Activated CD4-positive, alpha-beta memory T cell treated with anti-CD3 and anti-CD28 coated beads for 36 hours (primary cell): Measurements from ENCODE around the gene RPA4. TPM values are rescaled to one million over a fixed set of nuclear protein-coding genes. Genes with fewer than 3 reads are reported as not detected.
A peak's percentile ranks its signal among the peaks of the same experiment; 100 is the strongest.

Source experiments
- CTCF ChIA-PET: fragments of 350-600 bp; sonication (Branson Sonifier 250); formaldehyde crosslinking; loops from one replicate; lab custom pipeline; 2021; ENCODE audit warnings: antibody characterized with exemption, inconsistent platforms; lab: Charles Lee
- POLR2A ChIA-PET: fragments of 350-600 bp; sonication (Branson Sonifier 250); formaldehyde crosslinking; loops from one replicate; lab custom pipeline; 2021; ENCODE audit warnings: antibody characterized with exemption; lab: Charles Lee
- DNase-seq: peaks from one replicate; pipeline ENCODE4 v3.0.0-alpha.2; 2020
- H3K27ac Mint-ChIP-seq: one replicate; pipeline ENCODE4 v1.8.0; 2021; ENCODE audit warnings: mixed read lengths
- H3K27me3 Mint-ChIP-seq: one replicate; pipeline ENCODE4 v1.8.0; 2021; ENCODE audit warnings: mixed read lengths
- H3K36me3 Mint-ChIP-seq: one replicate; pipeline ENCODE4 v1.8.0; 2021; ENCODE audit warnings: mixed read lengths
- H3K4me1 Mint-ChIP-seq: one replicate; pipeline ENCODE4 v1.8.0; 2021; ENCODE audit warnings: low read depth, mixed read lengths
- H3K4me3 Mint-ChIP-seq: one replicate; pipeline ENCODE4 v1.8.0; 2021; ENCODE audit warnings: mild to moderate bottlenecking, mixed read lengths
- H3K9me3 Mint-ChIP-seq: one replicate; pipeline ENCODE4 v1.8.0; 2021; ENCODE audit warnings: mixed read lengths
- intact Hi-C: fragments of 100-400 bp; cut with micrococcal nuclease; formaldehyde crosslinking; loops from one replicate; pipeline ENCODE4 v1.15.1; 2023
- total RNA-seq, 2 experiments: library from RNA; stranded (reverse); gene quantifications; one replicate each; pipeline ENCODE4 v1.2.3, GENCODE V29; 2021

RPA4 gene
- total RNA-seq, 2 experiments from 2014 or later: 0.40 to 0.48 TPM

DNA sequence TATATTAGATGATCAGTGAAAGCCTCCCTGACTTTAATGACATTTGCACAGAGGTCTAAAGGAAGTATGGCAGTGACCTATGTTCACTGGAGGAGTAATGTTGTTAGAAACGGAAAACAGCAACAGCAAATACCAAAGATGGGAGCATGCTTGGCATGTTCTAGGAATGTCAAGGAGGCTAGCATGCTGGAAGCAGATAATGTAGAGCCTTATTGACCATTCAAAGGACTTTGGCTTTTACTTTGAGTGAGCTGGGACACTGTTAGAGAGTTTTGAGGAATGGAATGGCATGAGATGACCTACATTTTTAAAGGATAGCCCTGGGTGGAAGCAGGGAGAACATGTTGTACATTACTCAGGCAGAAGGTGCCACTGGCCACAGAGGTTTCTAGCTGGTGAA lies 6.0 kb downstream of the RPA4 start:
- Mint-ChIP-seq H3K4me3 (no peak overlapping the region), H3K36me3 (peaks cover 1% of the 10 kb centered on the region), H3K27me3 (no peaks in the 10 kb centered on the region), H3K4me1 (no peaks in the 10 kb centered on the region), H3K9me3 (no peaks in the 10 kb centered on the region), H3K27ac (no peak overlapping the region)
- ChIA-PET CTCF (no interaction called here), POLR2A (no interaction called here)
- intact Hi-C loops: no loop called here
- no peak for DNase-seq

- Mint-ChIP-seq H3K27me3 (no peaks in the 10 kb centered on the region), H3K36me3 (peaks cover 1% of the 10 kb centered on the region), H3K4me1 (peaks cover 11% of the 10 kb centered on the region), H3K27ac (no peak overlapping the region), H3K9me3 (no peaks in the 10 kb centered on the region), H3K4me3 (no peak overlapping the region)
- ChIA-PET CTCF (no interaction called here), POLR2A (no interaction called here)
- DNase-seq: no peak
- intact Hi-C loops: no loop called here
These were observed 23.0 kb downstream of the RPA4 start for GRCh38 chrX:96906741-96907140.

DNA sequence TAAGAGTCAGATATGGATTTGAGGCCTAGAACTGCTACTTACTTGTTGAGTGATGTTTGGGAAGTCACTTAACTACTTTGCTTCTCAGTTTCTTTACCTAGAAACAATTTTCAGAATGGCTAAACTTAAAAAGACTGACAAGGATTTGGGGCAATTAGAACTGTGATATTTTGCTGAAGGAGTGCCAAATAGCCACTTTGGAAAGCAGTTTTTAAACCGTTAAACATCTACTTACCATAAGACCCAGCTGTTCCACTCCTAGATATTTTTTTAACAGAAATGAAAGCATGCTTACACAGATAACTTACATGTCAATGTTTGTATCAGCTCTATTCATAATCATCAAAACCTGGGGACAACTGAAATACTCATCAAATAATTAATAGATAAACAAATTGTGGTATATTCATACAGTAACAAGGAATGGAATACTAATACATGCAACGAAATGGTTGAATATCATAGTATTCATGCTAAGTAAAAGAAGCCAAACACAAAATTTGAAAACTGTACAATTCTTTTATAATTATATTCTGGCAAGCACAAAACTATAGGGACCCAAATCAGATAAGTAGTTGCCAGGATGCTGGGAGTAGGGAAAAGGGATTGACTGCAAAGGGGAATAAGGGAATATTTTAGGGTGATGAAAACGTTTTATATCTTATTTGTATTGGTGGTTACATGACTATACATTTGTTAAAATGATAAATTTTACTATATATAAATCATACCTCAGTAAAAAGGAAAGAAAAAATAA lies 24.0 kb downstream of the RPA4 start:
- intact Hi-C loops: no loop called here
- no peak for DNase-seq
- Mint-ChIP-seq H3K27me3 (no peaks in the 10 kb centered on the region), H3K4me3 (no peak overlapping the region), H3K36me3 (peaks cover 4% of the 10 kb centered on the region), H3K4me1 (peaks cover 12% of the 10 kb centered on the region), H3K9me3 (no peaks in the 10 kb centered on the region), H3K27ac (no peak overlapping the region)
- POLR2A ChIA-PET: no interaction called here
- CTCF ChIA-PET: no interaction called here

GRCh38 chrX:96909291-96909690 lies 25.6 kb downstream of the RPA4 start:
- H3K36me3 Mint-ChIP-seq: peaks cover 4% of the 10 kb centered on the region
- no peaks in the 10 kb centered on the region for H3K9me3 Mint-ChIP-seq
- H3K4me3 Mint-ChIP-seq: no peak overlapping the region
- DNase-seq: peak; percentile 9
- H3K27ac Mint-ChIP-seq: peak overlapping the region; percentile 33
- H3K27me3 Mint-ChIP-seq: no peaks in the 10 kb centered on the region
- peaks cover 12% of the 10 kb centered on the region for H3K4me1 Mint-ChIP-seq
- intact Hi-C loops: no loop called here
- ChIA-PET POLR2A (no interaction called here), CTCF (no interaction called here)

DNA sequence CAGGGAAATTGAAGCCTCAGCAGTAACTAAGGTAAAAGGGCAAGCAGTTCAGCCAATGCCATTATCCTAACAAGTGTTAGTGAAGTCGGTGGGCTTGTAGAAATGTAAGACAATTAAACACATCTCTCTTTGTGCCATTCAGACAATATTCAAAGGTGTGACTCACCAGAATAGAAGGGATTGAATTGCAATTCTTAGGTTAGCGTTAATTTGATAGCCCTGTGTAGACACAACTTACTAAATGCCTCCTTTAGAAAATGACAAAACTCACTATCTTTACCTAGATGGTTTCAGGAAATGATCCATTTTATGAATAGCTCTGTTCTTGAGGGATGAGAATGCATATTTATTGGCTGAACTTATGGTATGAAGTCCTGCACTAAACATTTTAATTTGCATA lies 35.2 kb downstream of the RPA4 start:
- CTCF ChIA-PET: no interaction called here
- Mint-ChIP-seq H3K27me3 (no peaks in the 10 kb centered on the region), H3K4me3 (no peak overlapping the region), H3K4me1 (no peaks in the 10 kb centered on the region), H3K9me3 (no peaks in the 10 kb centered on the region), H3K27ac (no peak overlapping the region), H3K36me3 (peaks cover 2% of the 10 kb centered on the region)
- intact Hi-C loops: no loop called here
- POLR2A ChIA-PET: no interaction called here
- no peak for DNase-seq

DNA sequence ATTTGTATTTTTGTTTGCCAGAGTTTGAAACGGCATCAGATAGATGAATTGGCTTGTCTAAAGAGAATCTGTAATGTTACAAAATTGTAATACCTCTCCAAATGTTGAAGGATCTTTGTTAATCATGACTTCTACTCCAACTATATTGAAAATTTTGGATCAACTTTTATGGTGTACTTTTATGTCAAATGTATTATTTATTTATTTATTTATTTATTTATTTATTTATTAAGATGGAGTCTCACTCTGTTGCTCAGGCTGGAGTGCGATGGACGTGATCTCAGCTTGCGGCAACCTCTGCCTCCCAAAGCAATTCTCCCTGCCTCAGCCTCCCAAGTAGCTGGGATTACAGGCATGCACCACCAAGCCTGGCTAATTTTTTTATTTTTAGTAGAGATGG lies 36.0 kb downstream of the RPA4 start:
- no peaks in the 10 kb centered on the region for H3K9me3 Mint-ChIP-seq
- no peaks in the 10 kb centered on the region for H3K4me1 Mint-ChIP-seq
- no peak overlapping the region for H3K4me3 Mint-ChIP-seq
- POLR2A ChIA-PET: no interaction called here
- H3K27me3 Mint-ChIP-seq: no peaks in the 10 kb centered on the region
- intact Hi-C loops: no loop called here
- DNase-seq: no peak
- CTCF ChIA-PET: no interaction called here
- no peak overlapping the region for H3K27ac Mint-ChIP-seq
- H3K36me3 Mint-ChIP-seq: peaks cover 2% of the 10 kb centered on the region

DNA sequence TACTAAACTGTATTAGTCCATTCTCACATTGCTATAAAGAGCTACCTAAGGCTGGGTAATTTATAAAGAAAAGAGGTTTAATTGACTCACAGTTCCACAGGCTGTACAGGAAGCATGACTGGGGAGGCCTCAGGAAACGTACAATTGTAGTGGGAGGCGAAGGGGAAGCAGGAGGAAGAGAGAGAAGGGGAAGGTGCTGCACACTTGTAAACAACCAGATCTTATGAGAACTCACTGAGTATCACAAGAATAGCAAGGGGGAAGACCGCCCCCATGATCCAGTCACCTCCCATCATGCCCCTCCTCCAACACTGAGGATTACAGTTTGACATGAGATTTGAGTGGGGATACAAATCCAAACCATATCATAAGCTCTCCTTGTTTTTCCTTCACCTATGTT lies 40.9 kb downstream of the RPA4 start:
- intact Hi-C loops: no loop called here
- no peak for DNase-seq
- H3K27ac Mint-ChIP-seq: no peak overlapping the region
- H3K27me3 Mint-ChIP-seq: no peaks in the 10 kb centered on the region
- CTCF ChIA-PET: no interaction called here
- H3K4me3 Mint-ChIP-seq: no peak overlapping the region
- H3K4me1 Mint-ChIP-seq: no peaks in the 10 kb centered on the region
- POLR2A ChIA-PET: no interaction called here
- peaks cover 7% of the 10 kb centered on the region for H3K36me3 Mint-ChIP-seq
- H3K9me3 Mint-ChIP-seq: peaks cover 2% of the 10 kb centered on the region

GRCh38 chrX:96929036-96929435 lies 45.3 kb downstream of the RPA4 start:
- POLR2A ChIA-PET: no interaction called here
- CTCF ChIA-PET: no interaction called here

More at GRCh38 chrX:96929036-96929435, 45.3 kb downstream of the RPA4 start:
- Mint-ChIP-seq H3K27me3 (no peaks in the 10 kb centered on the region), H3K4me1 (no peaks in the 10 kb centered on the region), H3K4me3 (no peak overlapping the region), H3K9me3 (peaks cover 2% of the 10 kb centered on the region), H3K36me3 (peaks cover 8% of the 10 kb centered on the region), H3K27ac (no peak overlapping the region)
- DNase-seq: no peak
- intact Hi-C loops: no loop called here

Other genes starting within 250 kb of the RPA4 start
- 10 to 100 TPM; 10.0 to 10.6 TPM for gene DIAPH2, start 199.1 kb upstream of the RPA4 start, total RNA-seq